CD4-positive, alpha-beta T cell treated with Interferon alpha-2 for 1 hour (primary cell): Measurements from ENCODE around the gene PCSK4.
"Not testable (repeated sequence)": the region's sequence is repeated elsewhere in the genome, so short reads cannot be mapped to it uniquely, and the experiment has no call there.

Source experiments
- DNase-seq, 2 donors: peaks; one replicate each; pipeline ENCODE4 v3.0.0-alpha.2; 2020 to 2022

PCSK4 gene

GRCh38 chr19:1503925-1504773 lies 14.0 kb upstream of the PCSK4 start:
- no peak for DNase-seq

DNA sequence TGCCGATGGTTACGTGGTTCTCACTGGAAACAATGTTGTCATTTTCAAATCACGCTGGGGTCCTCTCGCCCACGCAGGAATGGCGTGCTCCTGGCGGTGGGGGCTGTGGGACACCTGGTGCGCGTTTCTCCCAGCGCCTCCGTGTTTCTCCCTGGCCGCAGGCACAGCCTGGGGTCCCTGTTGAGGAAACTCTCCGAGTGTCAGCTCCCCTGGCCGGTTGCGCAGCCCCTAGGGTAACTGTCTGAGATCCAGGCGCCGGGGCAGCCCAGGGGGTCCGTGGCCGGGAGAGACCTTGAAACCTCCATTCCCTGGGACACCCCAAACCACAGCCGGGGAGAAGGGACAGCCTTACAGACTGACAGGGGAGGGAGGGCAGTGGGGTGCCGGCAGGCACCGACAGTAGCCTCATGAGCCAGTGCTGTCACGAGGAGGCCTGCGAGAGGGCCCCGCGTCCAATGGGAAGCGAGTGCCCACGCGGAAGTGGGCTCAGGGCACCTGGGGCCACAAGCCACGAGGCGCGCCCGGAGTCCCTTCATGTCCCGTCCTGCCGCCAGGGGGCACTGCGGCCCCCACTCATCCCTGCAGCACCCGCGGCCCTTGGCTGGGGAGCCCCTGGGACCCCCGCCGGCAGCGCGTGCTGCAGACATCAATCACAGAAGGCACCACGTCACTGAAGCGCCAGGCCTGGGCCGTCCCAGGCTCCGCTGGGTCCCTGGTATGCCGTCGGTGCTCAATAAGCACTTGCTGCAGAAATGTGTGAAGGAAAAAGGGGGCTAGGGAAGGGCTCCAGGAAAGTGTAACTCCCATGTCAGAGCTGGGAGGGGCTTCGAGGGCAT lies 13.2 kb upstream of the PCSK4 start:
- peak; percentile 49 to 69 for DNase-seq

DNA sequence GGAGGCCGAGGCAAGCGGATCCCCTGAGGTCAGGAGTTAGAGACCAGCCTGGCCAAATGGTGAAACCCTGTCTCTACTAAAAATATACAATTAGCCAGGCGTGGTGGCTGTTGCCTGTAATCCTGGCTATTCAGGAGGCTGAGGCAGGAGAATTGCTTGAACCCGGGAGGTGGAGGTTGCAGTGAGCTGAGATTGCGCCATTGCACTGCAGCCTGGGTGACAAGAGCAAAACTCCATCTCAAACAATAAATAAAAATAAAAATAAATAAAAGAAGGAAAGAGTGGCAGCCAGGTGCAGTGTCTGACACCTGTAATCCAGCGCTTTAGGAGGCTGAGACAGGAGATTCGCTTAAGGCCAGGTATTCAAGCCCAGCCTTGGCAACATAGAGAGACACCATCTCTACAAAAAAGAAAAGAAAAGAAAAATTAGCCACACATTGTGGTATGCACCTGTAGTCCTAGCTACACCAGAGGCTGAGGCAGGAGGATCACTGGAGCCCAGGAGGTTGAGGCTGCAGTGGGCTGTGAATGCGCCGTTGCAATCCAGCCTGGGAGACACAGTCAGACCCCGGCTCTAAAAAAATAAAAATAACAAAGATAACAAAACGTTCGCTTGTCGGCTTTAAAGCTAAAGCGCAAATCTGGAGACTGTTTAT lies 12.4 kb upstream of the PCSK4 start:
- no peak for DNase-seq

GRCh38 chr19:1501200-1501595 lies 11.0 kb upstream of the PCSK4 start:
- no peak for DNase-seq

- DNase-seq, result not testable (repeated sequence)
Observed at GRCh38 chr19:1499231-1499630, 9.1 kb upstream of the PCSK4 start.

DNA sequence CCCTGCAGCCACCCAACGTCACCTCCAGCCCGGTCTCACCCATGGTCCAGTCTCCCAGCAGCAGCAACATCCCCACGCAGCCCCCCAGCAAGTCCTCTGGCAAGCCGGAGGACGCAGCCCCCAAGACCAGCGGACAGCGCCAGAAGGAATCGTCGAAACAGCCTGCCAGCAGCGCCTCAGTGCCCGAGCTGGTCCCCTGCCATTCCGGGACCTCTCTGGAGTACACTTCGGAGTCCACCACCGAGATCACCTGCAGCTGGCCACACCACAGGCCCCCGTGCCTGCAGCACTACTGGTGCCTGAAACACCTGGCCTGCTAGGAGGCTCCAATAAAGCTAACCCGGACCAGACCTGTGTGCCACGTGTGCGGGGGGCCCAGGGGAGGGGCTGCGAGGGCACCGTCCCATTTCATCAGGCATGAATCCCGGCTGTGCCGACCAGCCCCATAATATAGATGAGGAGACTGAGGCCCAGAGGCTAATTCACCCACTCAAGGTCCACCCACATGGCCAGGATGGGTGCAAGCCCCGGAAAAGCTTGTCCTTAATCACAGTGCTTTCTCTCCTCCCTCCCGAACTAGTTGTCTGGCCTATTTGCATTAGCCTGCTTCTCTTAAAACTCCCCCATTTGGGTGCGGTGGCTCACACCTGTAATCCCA lies 7.6 kb upstream of the PCSK4 start:
- no peak for DNase-seq

DNA sequence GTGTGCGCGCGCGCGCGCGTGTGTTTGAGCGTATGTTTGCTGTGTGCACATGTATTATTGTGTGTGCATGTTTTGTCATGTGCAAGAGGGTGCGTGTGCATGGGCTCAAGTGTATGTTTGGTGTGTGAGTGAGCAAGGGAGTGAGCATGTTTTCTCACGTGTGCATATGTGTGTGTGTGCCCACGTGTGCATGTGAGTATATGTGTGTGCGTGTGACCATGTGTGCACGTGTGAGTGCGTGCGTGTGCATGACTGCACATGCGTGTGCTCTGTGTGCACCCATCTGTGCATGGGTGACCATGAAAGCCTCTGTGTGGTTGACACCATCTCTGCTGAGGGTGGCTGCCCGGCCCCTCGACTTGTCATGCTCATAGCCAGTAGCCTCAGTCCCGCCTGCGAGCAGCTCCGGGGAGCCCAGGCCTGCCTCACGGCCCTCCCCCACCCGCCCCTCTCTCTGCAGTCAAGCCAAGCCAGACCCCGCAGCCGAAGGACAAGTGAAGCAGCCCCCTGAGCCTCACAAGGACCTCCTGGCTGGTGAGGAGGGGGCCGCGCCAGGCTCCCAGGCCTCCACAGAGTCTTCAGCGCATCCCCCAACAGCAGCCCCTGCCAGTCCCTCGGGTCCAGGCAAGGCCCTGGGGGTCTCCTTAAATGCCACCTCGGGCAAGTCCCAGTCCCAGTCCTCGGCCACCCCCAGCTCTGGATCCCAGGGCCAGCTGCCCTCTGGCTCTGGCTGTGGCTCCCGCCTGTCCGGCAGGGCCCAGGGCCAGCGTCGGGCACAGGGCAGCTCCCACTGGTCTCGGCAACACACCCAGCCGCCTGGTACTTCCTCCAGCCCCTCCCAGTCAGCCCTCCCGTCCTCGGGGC lies 6.8 kb upstream of the PCSK4 start:
- DNase-seq, result no peak

DNA sequence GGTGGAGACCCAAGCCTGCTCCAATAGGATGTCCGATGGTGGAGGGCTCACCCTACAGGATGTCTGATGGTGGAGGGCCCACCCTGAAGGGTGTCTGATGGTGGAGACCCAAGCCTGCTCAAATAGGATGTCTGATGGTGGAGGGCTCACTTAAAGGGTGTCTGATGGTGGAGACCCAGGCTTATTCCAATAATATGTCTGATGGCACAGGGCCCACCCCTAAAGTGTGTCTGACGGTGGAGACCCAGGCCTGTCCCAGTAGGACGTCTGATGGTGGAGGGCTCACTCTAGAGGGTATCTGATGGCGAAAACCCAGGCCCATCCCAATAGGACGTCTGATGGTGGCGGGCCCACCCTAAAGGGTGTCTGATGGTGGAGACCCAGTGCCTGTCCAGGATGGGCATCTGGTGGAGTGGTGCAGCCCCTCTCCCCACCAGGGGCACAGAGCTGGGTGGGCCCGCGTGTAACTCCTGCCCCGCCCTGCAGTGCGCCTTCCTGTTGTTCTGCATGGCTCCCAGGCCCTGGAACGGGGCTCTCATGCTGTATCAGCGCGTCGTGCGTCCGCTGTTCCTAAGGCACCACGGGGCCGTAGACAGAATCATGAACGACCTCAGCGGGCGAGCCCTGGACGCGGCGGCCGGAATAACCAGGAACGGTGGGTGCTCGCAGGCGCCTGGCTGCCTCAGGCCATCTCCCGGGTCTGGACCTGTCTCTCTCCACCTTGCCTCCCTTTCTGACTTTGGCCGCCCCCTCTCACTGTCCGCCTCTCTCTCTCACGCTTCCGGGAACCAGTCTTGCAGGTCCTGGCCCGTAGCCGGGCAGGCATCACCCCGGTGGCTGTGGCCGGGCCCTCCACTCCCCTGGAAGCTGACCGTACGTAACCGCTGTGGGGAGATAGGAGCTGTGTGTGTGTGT lies 5.9 kb upstream of the PCSK4 start:
- DNase-seq, result no peak

- DNase-seq, result no peak
Observed at GRCh38 chr19:1495051-1495798, 5.1 kb upstream of the PCSK4 start.

GRCh38 chr19:1494115-1494815 lies 4.1 kb upstream of the PCSK4 start:
- DNase-seq, result no peak

DNA sequence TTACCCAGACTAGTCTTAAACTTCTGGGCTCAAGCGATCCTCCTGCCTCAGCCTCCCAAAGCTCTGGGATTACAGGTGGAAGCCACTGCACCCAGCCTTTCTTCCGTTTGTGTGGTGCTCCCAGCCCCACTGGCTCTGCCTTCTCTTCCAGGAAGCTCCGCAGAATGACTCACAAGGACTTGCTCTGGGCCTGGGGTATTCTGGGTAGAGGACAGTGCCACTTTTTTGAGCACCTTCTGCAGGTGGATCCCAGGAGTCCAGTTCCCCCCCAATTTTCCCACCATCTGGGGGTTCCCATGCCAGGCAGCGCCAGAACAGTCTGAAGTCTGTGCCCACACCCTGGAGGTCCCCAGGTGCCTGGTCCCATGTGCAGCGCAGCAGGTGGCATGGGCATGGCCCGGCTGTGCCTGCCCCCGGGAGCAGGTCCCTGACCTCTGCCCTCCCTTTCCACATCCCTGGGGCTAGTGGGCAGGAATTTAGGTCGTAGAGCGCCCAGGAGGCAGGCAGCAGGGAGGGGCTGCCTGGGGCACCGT lies 2.4 kb upstream of the PCSK4 start:
- no peak for DNase-seq

- no peak for DNase-seq
Observed at GRCh38 chr19:1491849-1492170, 1.7 kb upstream of the PCSK4 start.

GRCh38 chr19:1491114-1491848 lies 1.1 kb upstream of the PCSK4 start, which contains the start of gene REEP6:
TSS of gene REEP6 (plus strand) at chr19:1491181. CDS start at chr19:1491270, 89 bp downstream.
- DNase-seq, result no peak

DNA sequence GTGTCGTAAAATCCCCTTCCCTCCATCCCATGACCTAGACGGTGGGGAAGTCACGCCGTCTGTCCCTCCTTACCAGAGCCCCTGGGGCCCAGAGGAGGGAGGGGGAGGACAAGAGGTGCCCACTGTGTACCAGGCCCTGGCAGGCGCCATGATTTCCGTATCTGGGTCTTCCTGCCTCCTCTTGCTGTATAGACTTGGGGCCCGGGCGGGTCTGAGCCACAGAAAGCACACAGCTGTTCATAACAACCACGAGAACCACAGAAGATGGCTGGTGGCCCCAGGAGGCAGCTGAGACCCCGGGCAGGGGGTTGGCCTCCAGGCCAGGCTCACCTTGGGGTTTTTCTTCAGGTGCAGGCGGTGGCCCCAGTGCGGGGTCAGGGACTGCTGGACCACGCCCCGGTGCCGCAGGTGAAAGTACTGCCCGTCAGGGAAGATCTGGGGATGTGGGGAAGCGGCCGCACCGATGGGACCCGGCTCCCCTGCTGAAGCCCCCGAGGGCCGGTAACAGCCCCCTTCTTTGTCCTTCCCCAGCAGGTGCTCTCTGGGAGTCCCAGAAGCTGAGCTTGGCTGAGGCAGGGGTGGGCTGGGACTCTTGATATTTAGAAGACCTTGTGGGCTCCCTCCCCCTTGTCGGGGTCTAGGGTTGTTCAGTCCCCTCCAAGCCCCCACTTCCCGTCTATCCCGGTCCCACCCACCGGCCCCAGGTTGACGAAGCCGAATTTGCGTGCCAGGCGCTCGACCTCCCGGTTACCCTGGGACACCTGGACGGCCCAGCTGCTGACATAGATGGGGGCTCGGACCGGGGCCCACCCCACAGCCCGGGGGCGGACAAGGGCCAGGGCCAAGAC lies 463 bp downstream of the PCSK4 start:
- DNase-seq, result no peak

DNA sequence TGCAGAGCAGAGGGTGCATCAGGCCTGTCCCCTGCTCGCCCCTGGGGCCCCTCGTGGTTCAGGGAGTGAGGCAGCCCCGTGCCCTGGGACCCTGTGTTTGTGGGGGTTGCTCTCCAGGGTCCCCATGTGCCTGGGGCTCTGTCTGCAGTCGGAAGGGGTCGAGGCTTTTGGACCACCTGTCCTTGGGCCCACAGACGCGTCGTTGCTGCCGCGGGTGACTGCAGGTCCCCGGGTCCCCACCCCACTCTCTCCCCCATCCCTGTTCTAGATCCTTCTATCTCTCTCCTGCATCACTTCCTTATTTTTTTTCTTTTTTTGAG lies 1.9 kb downstream of the PCSK4 start:
- no peak for DNase-seq

- no peak for DNase-seq
Observed at GRCh38 chr19:1487576-1488281, 2.4 kb downstream of the PCSK4 start.
